ENCODE results near the gene TP53AIP1.

DNA sequence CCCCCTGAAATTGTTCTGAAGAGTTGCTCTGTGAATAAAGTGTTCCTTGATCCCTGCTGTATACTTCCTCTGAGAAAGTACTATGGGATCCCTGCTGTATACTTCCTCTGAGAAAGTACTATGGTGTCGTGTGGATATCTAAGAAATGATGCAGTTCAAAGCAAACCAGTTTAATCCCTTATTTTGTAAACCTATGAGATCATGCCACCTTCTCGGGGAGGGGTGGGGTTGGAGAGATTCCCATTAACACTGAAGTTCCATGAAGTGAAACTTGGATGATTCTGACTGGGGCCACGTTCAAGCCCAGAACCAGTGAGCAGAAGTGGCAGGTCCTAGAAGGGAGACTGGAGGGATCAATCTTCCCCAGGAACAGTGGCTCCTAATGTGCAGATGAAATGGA is 13.0 kb upstream of the TP53AIP1 start:
- TF ChIP-seq EP300 (IDR thresholded peaks at IDR 0.05) = no peak
- no peak for TF ChIP-seq POLR2A (IDR thresholded peaks at IDR 0.05)
- TF ChIP-seq, protein P1, sequence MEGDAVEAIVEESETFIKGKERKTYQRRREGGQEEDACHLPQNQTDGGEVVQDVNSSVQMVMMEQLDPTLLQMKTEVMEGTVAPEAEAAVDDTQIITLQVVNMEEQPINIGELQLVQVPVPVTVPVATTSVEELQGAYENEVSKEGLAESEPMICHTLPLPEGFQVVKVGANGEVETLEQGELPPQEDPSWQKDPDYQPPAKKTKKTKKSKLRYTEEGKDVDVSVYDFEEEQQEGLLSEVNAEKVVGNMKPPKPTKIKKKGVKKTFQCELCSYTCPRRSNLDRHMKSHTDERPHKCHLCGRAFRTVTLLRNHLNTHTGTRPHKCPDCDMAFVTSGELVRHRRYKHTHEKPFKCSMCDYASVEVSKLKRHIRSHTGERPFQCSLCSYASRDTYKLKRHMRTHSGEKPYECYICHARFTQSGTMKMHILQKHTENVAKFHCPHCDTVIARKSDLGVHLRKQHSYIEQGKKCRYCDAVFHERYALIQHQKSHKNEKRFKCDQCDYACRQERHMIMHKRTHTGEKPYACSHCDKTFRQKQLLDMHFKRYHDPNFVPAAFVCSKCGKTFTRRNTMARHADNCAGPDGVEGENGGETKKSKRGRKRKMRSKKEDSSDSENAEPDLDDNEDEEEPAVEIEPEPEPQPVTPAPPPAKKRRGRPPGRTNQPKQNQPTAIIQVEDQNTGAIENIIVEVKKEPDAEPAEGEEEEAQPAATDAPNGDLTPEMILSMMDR (IDR thresholded peaks at IDR 0.05) = no peak
- TF ChIP-seq POLR2AphosphoS5 (IDR thresholded peaks at IDR 0.05) = no peak

All from sigmoid colon (tissue), 4 donors.